Measurements from ENCODE around the gene LYL1. TPM values are rescaled to one million over a fixed set of nuclear protein-coding genes. Genes with fewer than 3 reads are reported as not detected.

The LYL1 gene
- total RNA-seq, 3 donors from 2014 or later = 1.7 to 7.6 (median 4.7) TPM

GRCh38 chr19:13094106-13094504 lies 8.6 kb downstream of the LYL1 start:
- DNase-seq (peak in 1 of 3 donors; percentile 52), ATAC-seq (no peak)
- Histone ChIP-seq H3K9me3 (no peaks in the 10 kb centered on the region), H3K4me1 (ENCODE audit: low read depth) (peaks cover 26% of the 10 kb centered on the region), H3K36me3 (ENCODE audit: low read depth) (no peaks in the 10 kb centered on the region), H3K4me3 (no peak overlapping the region)
- no peak for TF ChIP-seq CTCF (IDR thresholded peaks at IDR 0.05)
- intact Hi-C loops (cut with DNase I, micrococcal nuclease) = loop anchor here (5.0 to 10.0 kb wide), 2 partner anchors 109 to 112 kb away; no protein-coding TSS in a partner anchor

GRCh38 chr19:13093407-13094105 lies 9.1 kb downstream of the LYL1 start:
- intact Hi-C loops (cut with DNase I, micrococcal nuclease) = loop anchor here (5.0 to 10.0 kb wide), 2 partner anchors 109 to 111 kb away; no protein-coding TSS in a partner anchor
- peak; percentile 78 for TF ChIP-seq CTCF (IDR thresholded peaks at IDR 0.05)
- no peaks in the 10 kb centered on the region for H3K9me3 ChIP-seq
- DNase-seq = peak; percentile 76 to 89 (median 87)
- H3K4me3 ChIP-seq = no peak overlapping the region
- H3K36me3 ChIP-seq (ENCODE audit: low read depth) = no peaks in the 10 kb centered on the region
- ATAC-seq = peak; percentile 78
- peaks cover 21% of the 10 kb centered on the region for H3K4me1 ChIP-seq (ENCODE audit: low read depth)

- Histone ChIP-seq H3K4me3 (no peak overlapping the region), H3K9me3 (no peaks in the 10 kb centered on the region), H3K36me3 (ENCODE audit: low read depth) (no peaks in the 10 kb centered on the region), H3K4me1 (ENCODE audit: low read depth) (peaks cover 19% of the 10 kb centered on the region)
- DNase-seq (no peak), ATAC-seq (no peak)
- intact Hi-C loops (cut with DNase I, micrococcal nuclease) = loop anchor here (5.0 to 10.0 kb wide), 2 partner anchors 108 to 110 kb away; no protein-coding TSS in a partner anchor
- no peak for TF ChIP-seq CTCF (IDR thresholded peaks at IDR 0.05)
These were observed 9.9 kb downstream of the LYL1 start for GRCh38 chr19:13092606-13093235.

- Histone ChIP-seq H3K9me3 (no peaks in the 10 kb centered on the region), H3K4me3 (no peak overlapping the region), H3K36me3 (ENCODE audit: low read depth) (no peaks in the 10 kb centered on the region), H3K4me1 (ENCODE audit: low read depth) (peaks cover 18% of the 10 kb centered on the region)
- DNase-seq (no peak), ATAC-seq (no peak)
- intact Hi-C loops (cut with DNase I, micrococcal nuclease) = loop anchor here (5.0 to 10.0 kb wide), 2 partner anchors 107 to 110 kb away; no protein-coding TSS in a partner anchor
- TF ChIP-seq CTCF (IDR thresholded peaks at IDR 0.05) = no peak
These were observed 10.5 kb downstream of the LYL1 start for GRCh38 chr19:13092158-13092543.

- intact Hi-C loops (cut with DNase I, micrococcal nuclease) = loop anchor here (5.0 to 10.0 kb wide), 2 partner anchors 107 to 109 kb away; no protein-coding TSS in a partner anchor
- TF ChIP-seq CTCF (IDR thresholded peaks at IDR 0.05) = no peak
- DNase-seq (no peak), ATAC-seq (no peak)
- Histone ChIP-seq H3K4me1 (ENCODE audit: low read depth) (peaks cover 18% of the 10 kb centered on the region), H3K4me3 (no peak overlapping the region), H3K36me3 (ENCODE audit: low read depth) (no peaks in the 10 kb centered on the region), H3K9me3 (no peaks in the 10 kb centered on the region)
These were observed 11.1 kb downstream of the LYL1 start for GRCh38 chr19:13091400-13092157.
